Spleen (tissue), 11 donors: ENCODE results near the gene NPDC1. TPM values are rescaled to one million over a fixed set of nuclear protein-coding genes. Genes with fewer than 3 reads are reported as not detected.
A peak's percentile ranks its signal among the peaks of the same experiment; 100 is the strongest.

Experiments used
- DNase-seq: peaks from one replicate; pipeline ENCODE4 v3.0.0-alpha.2; 2020
- H3K27ac ChIP-seq, 8 donors: fragments of 200-600 bp; sonication (generic) in 7 of 8; 1 replicate in 4 of 8; 2 replicates in 4 of 8; pipeline versions ENCODE4 v1.5.0 to v1.8.0; 2016 to 2021; ENCODE audit warnings: inconsistent platforms in 4 of 8, mild to moderate bottlenecking in 4 of 8, moderate library complexity in 1 of 8
- H3K27me3 ChIP-seq, 7 donors: fragments of 200-600 bp; sonication (generic) in 6 of 7; replicated peaks in 1 of 7; 1 replicate in 4 of 7; 2 replicates in 3 of 7; pipeline versions ENCODE4 v1.5.0 to v1.8.0; 2016 to 2021; ENCODE audit warnings: inconsistent platforms in 3 of 7, mild to moderate bottlenecking in 1 of 7
- H3K36me3 ChIP-seq, 6 donors: fragments of 200-600 bp; sonication (generic) in 5 of 6; 1 replicate in 4 of 6; 2 replicates in 2 of 6; pipeline versions ENCODE4 v1.5.0 to v1.8.0; 2016 to 2021; ENCODE audit warnings: inconsistent platforms in 2 of 6
- H3K4me1 ChIP-seq, 6 donors: fragments of 200-600 bp; sonication (generic) in 5 of 6; 1 replicate in 3 of 6; 2 replicates in 3 of 6; pipeline versions ENCODE4 v1.5.0 to v1.8.0; 2016 to 2021; ENCODE audit warnings: inconsistent platforms in 3 of 6
- H3K4me3 ChIP-seq, 8 donors: fragments of 200-600 bp; sonication (generic) in 7 of 8; 1 replicate in 4 of 8; 2 replicates in 4 of 8; pipeline versions ENCODE4 v1.5.0 to v1.8.0; 2016 to 2021; ENCODE audit warnings: inconsistent platforms in 4 of 8, mild to moderate bottlenecking in 4 of 8, moderate library complexity in 2 of 8
- H3K9me3 ChIP-seq, 8 donors: fragments of 200-600 bp; sonication (generic) in 7 of 8; 1 replicate in 4 of 8; 2 replicates in 4 of 8; pipeline versions ENCODE4 v1.5.0 to v1.8.0; 2016 to 2021; ENCODE audit warnings: inconsistent platforms in 4 of 8
- POLR2A ChIP-seq, 3 donors: fragments of 450-650 bp; IDR thresholded peaks; one replicate each; pipeline ENCODE4 v1.5.1; 2017; ENCODE audit warnings: antibody characterized with exemption in 3 of 3, mild to moderate bottlenecking in 1 of 3
- POLR2AphosphoS5 ChIP-seq, 3 donors: sonication (generic); formaldehyde crosslinking; IDR thresholded peaks; one replicate each; pipeline ENCODE4 v1.5.1; 2017; ENCODE audit warnings: antibody characterized with exemption in 3 of 3
- WGBS, 5 donors: extraction: QIAGEN DNeasy Blood & Tissue Kit in 3 of 5; methylation state at CpG; one replicate each; pipeline versions ENCODE4 v1.1.5 to v1.1.7; 2013 to 2018; 5-methylcytosine and 5-hydroxymethylcytosine counted together
- intact Hi-C: fragments of 100-400 bp; cut with DNase I; formaldehyde crosslinking; loops from one replicate; pipeline ENCODE4 v1.15.0; 2023; ENCODE audit warnings: low total_unique reads
- polyA plus RNA-seq, 3 donors: library from polyadenylated mRNA; stranded (reverse); fragments of 200-250 nt; gene quantifications; one replicate each; pipeline ENCODE4 v1.2.1, GENCODE V29; 2013
- total RNA-seq, 7 donors: library from RNA; depleted of rRNA in 3 of 7; stranded (reverse); fragments of >200 nt in 3 of 7; fragmentation: NEBNext Ultra II Directional in 4 of 7; extraction: Animal tissue kit (Norgen Biotek cat#: 25700) in 4 of 7; gene quantifications; one replicate each; pipeline versions ENCODE4 v1.1.0 to v1.2.1, GENCODE V29; 2016 to 2021
- TF ChIP-seq, protein P1 (sequence below), 11 experiments: fragments of 200-600 bp in 7 of 11; fragments of 450-650 bp in 4 of 11; sonication (generic) in 4 of 11; IDR thresholded peaks in 8 of 11; conservative IDR thresholded peaks in 3 of 11; 1 replicate in 7 of 11; 2 replicates in 4 of 11; pipeline versions ENCODE4 v1.4.0 to v1.8.0; 2016 to 2021; ENCODE audit warnings: antibody characterized with exemption in 11 of 11, inconsistent platforms in 4 of 11, mild to moderate bottlenecking in 1 of 11
- donor health status: healthy with polysubstance abuse.
- donor health status: DM: no; HTN: no; CAD: no; lungs with moderate emphysema.
- donor health status: DM: no; HTN: no; CAD: no.
- donor health status: Bipolar disorder and iron deficiency.
- donor health status: healthy.
- donor health status: DM: no; HTN: no; CAD: no.
- donor health status: DM: yes; HTN: yes; CAD: no.

Gene NPDC1
- total and polyA plus RNA-seq, 10 donors = 86.3 to 358 (median 132) TPM

DNA sequence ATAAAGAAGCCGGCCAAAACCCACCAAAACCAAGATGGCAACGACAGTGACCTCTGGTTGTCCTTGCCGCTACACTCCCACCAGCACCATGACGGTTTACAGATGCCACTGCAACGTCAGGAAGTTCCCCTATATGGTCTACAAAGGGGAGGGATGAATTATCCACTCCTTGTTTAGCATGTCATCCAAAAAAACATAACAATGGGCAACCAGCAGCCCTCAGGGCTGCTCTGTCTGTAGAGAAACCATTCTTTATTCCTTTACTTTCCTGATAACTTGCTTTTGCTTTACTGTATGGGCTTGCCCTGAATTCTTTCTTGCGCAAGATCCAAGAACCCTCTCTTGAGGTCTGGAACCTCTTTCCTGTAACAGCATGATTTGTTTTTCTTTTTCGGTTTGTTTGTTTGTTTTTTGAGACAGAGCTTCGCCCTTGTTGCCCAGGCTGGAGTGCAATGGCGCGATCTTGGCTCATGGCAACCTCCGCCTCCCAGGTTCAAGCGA, 29.3 kb upstream of the NPDC1 start:
- TF ChIP-seq POLR2AphosphoS5 (IDR thresholded peaks at IDR 0.05) (no peak), POLR2A (IDR thresholded peaks at IDR 0.05) (no peak)
- TF ChIP-seq, protein P1, sequence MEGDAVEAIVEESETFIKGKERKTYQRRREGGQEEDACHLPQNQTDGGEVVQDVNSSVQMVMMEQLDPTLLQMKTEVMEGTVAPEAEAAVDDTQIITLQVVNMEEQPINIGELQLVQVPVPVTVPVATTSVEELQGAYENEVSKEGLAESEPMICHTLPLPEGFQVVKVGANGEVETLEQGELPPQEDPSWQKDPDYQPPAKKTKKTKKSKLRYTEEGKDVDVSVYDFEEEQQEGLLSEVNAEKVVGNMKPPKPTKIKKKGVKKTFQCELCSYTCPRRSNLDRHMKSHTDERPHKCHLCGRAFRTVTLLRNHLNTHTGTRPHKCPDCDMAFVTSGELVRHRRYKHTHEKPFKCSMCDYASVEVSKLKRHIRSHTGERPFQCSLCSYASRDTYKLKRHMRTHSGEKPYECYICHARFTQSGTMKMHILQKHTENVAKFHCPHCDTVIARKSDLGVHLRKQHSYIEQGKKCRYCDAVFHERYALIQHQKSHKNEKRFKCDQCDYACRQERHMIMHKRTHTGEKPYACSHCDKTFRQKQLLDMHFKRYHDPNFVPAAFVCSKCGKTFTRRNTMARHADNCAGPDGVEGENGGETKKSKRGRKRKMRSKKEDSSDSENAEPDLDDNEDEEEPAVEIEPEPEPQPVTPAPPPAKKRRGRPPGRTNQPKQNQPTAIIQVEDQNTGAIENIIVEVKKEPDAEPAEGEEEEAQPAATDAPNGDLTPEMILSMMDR (IDR thresholded peaks at IDR 0.05 in 8 of 11, conservative IDR thresholded peaks at IDR 0.05 in 3 of 11) = no peak
- 76 to 93% (median 83%) methylated on average over 12 of the region's 12 CpGs for WGBS, 5 donors
- H3K4me1 ChIP-seq = peaks cover 16 to 90% (median 37%) of the 10 kb centered on the region in 6 donors

DNA sequence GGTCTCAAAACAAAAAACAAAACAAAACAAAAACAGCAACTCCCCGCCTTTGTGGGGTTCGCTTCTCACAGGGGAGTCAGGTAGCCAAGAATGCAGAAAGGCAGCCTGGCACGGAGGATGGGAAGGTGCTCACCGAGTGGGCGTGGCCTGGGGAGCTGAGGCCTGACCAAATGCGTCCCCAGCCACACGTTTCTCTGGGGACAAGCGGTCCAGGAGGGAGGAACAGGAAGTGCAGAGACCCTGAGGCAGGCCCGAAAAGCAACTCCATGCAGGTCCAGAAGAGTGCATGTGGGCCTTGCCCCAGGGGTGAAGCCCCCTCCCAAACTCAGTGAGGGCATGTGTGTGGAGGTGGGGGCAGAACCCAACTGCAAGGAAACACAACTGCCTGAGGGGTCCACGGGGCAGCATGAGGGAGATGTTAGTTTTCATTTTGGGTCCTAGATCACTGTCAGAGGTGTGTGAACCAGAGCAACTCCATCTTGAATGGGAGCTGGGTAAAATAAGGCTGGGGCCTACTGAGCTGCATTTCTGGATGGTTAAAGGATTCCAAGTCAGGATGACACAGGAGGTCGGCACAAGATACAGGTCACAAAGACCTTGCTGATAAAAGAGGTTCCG, 28.8 kb upstream of the NPDC1 start:
- peaks cover 19 to 91% (median 42%) of the 10 kb centered on the region in 6 donors for H3K4me1 ChIP-seq
- no peak for TF ChIP-seq POLR2AphosphoS5 (IDR thresholded peaks at IDR 0.05)
- TF ChIP-seq POLR2A (IDR thresholded peaks at IDR 0.05) = no peak
- TF ChIP-seq, protein P1 (IDR thresholded peaks at IDR 0.05 in 8 of 11, conservative IDR thresholded peaks at IDR 0.05 in 3 of 11) = no peak
- H3K36me3 ChIP-seq = peaks cover 0 to 16% (median 10%) of the 10 kb centered on the region in 6 donors
- WGBS, 5 donors = 73 to 85% (median 77%) methylated on average over 12 of the region's 12 CpGs
- H3K27me3 ChIP-seq = peaks cover 0 to 12% (median under 1%) of the 10 kb centered on the region in 7 donors
- peak; percentile 82 for DNase-seq
- intact Hi-C loops = no loop called here
- no peak overlapping the region for H3K4me3 ChIP-seq
- no peaks in the 10 kb centered on the region for H3K9me3 ChIP-seq
- H3K27ac ChIP-seq = peak overlapping the region in 3 of 8 donors; percentile 17 to 37 (median 30)

More for the DNA sequence above, 29.3 kb upstream of the NPDC1 start:
- Histone ChIP-seq H3K9me3 (no peaks in the 10 kb centered on the region), H3K4me3 (no peak overlapping the region), H3K27me3 (peaks cover 0 to 8% (median 0%) of the 10 kb centered on the region in 7 donors), H3K27ac (peak overlapping the region in 3 of 8 donors; percentile 17 to 37 (median 30)), H3K36me3 (peaks cover 0 to 21% (median 15%) of the 10 kb centered on the region in 6 donors)
- intact Hi-C loops = no loop called here
- DNase-seq = no peak

DNA sequence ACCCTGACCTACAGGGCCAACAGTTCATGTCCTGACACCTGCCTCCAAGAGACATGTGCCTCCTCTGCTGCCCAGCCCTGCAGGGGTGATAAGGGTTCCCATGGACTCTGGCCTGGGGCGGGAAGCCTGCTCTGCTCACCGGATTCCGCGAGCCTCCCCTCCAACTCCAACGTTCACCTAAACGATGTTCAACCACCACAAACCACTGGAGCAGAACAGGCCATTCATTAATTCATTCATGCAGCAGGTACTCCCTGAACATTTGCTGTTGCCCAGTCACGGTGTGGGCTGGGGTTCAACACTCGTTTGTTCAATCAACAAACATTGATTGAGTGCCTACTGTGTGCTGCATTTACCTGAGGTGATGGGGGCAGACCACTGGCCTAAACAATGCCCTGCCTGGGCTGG, 28.0 kb upstream of the NPDC1 start:
- intact Hi-C loops = no loop called here
- Histone ChIP-seq H3K4me3 (no peak overlapping the region), H3K27me3 (peaks cover 0 to 19% (median 7%) of the 10 kb centered on the region in 7 donors), H3K36me3 (peaks cover 0 to 8% (median 3%) of the 10 kb centered on the region in 6 donors), H3K9me3 (no peaks in the 10 kb centered on the region), H3K4me1 (peaks cover 19 to 91% (median 44%) of the 10 kb centered on the region in 6 donors), H3K27ac (peak overlapping the region in 3 of 8 donors; percentile 30 to 63 (median 62))
- no peak for DNase-seq
- TF ChIP-seq POLR2A (IDR thresholded peaks at IDR 0.05) (no peak), POLR2AphosphoS5 (IDR thresholded peaks at IDR 0.05) (no peak)
- 83 to 96% (median 91%) methylated on average over 7 to 8 of the region's 8 CpGs for WGBS, 5 donors

DNA sequence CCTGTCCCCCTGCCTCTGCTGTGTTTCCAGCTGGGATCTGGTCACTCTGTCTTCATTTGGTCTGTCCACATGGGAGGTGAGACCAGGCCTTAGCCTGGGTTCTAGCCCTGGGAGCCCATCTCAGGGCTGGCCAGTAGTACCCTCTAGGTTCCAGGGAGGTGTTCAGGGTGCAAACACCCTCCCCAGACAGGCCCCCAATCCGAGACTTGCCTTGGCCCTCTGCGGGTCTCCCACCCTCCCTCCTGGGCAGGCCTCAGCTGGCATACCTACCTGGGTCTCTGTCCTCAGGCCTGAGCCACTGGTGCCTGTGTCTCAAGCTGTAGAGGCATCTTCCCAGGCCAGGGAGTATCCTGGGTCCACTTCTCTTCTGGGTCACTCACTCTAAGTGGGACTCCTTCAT, 25.3 kb upstream of the NPDC1 start:
- Histone ChIP-seq H3K9me3 (no peaks in the 10 kb centered on the region), H3K4me1 (peaks cover 7 to 86% (median 32%) of the 10 kb centered on the region in 6 donors), H3K4me3 (peak overlapping the region in 4 of 8 donors; percentile 60 to 84 (median 61)), H3K27ac (peak overlapping the region in 7 of 8 donors; percentile 35 to 85 (median 83)), H3K27me3 (peaks cover 0 to 17% (median 7%) of the 10 kb centered on the region in 7 donors), H3K36me3 (no peaks in the 10 kb centered on the region)
- intact Hi-C loops = no loop called here
- 83 to 100% (median 90%) methylated on average over 2 of the region's 2 CpGs for WGBS, 5 donors
- TF ChIP-seq POLR2AphosphoS5 (IDR thresholded peaks at IDR 0.05) (no peak), POLR2A (IDR thresholded peaks at IDR 0.05) (no peak)
- TF ChIP-seq, protein P1 (IDR thresholded peaks at IDR 0.05 in 8 of 11, conservative IDR thresholded peaks at IDR 0.05 in 3 of 11) = no peak
- peak; percentile 72 for DNase-seq
